Hepatocyte (in vitro differentiated cells): ENCODE results near the gene PTCD2. TPM values are rescaled to one million over a fixed set of nuclear protein-coding genes. Genes with fewer than 3 reads are reported as not detected.

Experiments used
- DNase-seq: peaks from one replicate; pipeline ENCODE4 v3.0.0-alpha.2; 2016; ENCODE audit warnings: low spot score
- H2AFZ ChIP-seq: fragments of 200-600 bp; sonication (generic); 2 replicates; pipeline ENCODE4 v1.6.0; 2016; ENCODE audit warnings: antibody characterized with exemption, mild to moderate bottlenecking
- H3K27ac ChIP-seq: fragments of 200-600 bp; sonication (generic); 2 replicates; pipeline ENCODE4 v1.5.1; 2016; ENCODE audit warnings: mild to moderate bottlenecking
- H3K27me3 ChIP-seq: fragments of 200-600 bp; sonication (generic); 2 replicates; pipeline ENCODE4 v1.6.1; 2016
- H3K36me3 ChIP-seq: fragments of 200-600 bp; sonication (generic); replicated peaks from 2 replicates; pipeline ENCODE4 v1.5.1; 2016; ENCODE audit warnings: low read depth; ENCODE audit not compliant: insufficient read depth
- H3K4me1 ChIP-seq: fragments of 200-600 bp; sonication (generic); 2 replicates; pipeline ENCODE4 v1.5.1; 2016; ENCODE audit warnings: mild to moderate bottlenecking, moderate library complexity; ENCODE audit not compliant: insufficient read depth
- H3K4me2 ChIP-seq: fragments of 200-600 bp; sonication (generic); 2 replicates; pipeline ENCODE4 v1.6.0; 2016
- H3K4me3 ChIP-seq: fragments of 200-600 bp; sonication (generic); 2 replicates; pipeline ENCODE4 v1.5.1; 2016; ENCODE audit warnings: mild to moderate bottlenecking
- H3K79me2 ChIP-seq: fragments of 200-600 bp; sonication (generic); 2 replicates; pipeline ENCODE4 v1.6.0; 2017; ENCODE audit warnings: mild to moderate bottlenecking
- H3K9me2 ChIP-seq: fragments of 200-600 bp; sonication (generic); replicated peaks from 2 replicates; pipeline ENCODE4 v1.6.0; 2017; ENCODE audit warnings: mild to moderate bottlenecking; ENCODE audit not compliant: insufficient read depth
- H3K9me3 ChIP-seq: fragments of 200-600 bp; sonication (generic); 2 replicates; pipeline ENCODE4 v1.5.1; 2016; ENCODE audit warnings: low read depth, mild to moderate bottlenecking
- H4K20me1 ChIP-seq: fragments of 200-600 bp; sonication (generic); 2 replicates; pipeline ENCODE4 v1.6.0; 2016; ENCODE audit warnings: mild to moderate bottlenecking; ENCODE audit not compliant: insufficient read depth, poor library complexity, severe bottlenecking
- CTCF ChIP-seq: fragments of 200-600 bp; sonication (generic); IDR thresholded peaks from 2 replicates; pipeline ENCODE4 v1.5.1; 2016; ENCODE audit warnings: antibody characterized with exemption, mild to moderate bottlenecking; ENCODE audit not compliant: poor library complexity
- EZH2 ChIP-seq: fragments of 200-600 bp; sonication (generic); IDR thresholded peaks from 2 replicates; pipeline ENCODE4 v1.6.1; 2016; ENCODE audit warnings: antibody characterized with exemption, mild to moderate bottlenecking, borderline replicate concordance
- EZH2phosphoT487 ChIP-seq: fragments of 200-600 bp; sonication (generic); IDR thresholded peaks from one replicate; pipeline ENCODE4 v1.6.1; 2018; ENCODE audit warnings: antibody characterized with exemption, mild to moderate bottlenecking, low read depth, moderate library complexity; ENCODE audit not compliant: unreplicated experiment, severe bottlenecking
- WGBS: methylation state at CpG from one replicate; pipeline ENCODE4 v1.1.6; 2016; ENCODE audit warnings: low lambda C conversion rate; ENCODE audit errors: missing lambda C conversion rate; 5-methylcytosine and 5-hydroxymethylcytosine counted together
- polyA plus RNA-seq: library from polyadenylated mRNA; unstranded; fragments of >200 nt; fragmentation: Nextera tagmentation; extraction: Ambion mirVana; gene quantifications from 2 replicates; pipeline ENCODE4 v1.2.1, GENCODE V29; 2016
- total RNA-seq: library from RNA; depleted of rRNA; stranded (reverse); fragments of >200 nt; gene quantifications from 2 replicates; pipeline ENCODE4 v1.2.3, GENCODE V29; 2014

Gene PTCD2
- total and polyA plus RNA-seq, 2 experiments from 2014 or later = 5.8 to 10.5 TPM

GRCh38 chr5:72301557-72301956 lies 18.6 kb upstream of the PTCD2 start:
- H3K27me3 ChIP-seq = no peaks in the 10 kb centered on the region
- H4K20me1 ChIP-seq = no peaks in the 10 kb centered on the region
- no peaks in the 10 kb centered on the region for H3K9me2 ChIP-seq
- H3K36me3 ChIP-seq = no peaks in the 10 kb centered on the region
- H3K4me2 ChIP-seq = no peak overlapping the region
- H3K79me2 ChIP-seq = peaks cover 78% of the 10 kb centered on the region
- H3K4me3 ChIP-seq = no peak overlapping the region
- no peak overlapping the region for H2AFZ ChIP-seq
- H3K27ac ChIP-seq = no peak overlapping the region
- DNase-seq = no peak
- 91% methylated on average over 6 of the region's 6 CpGs for whole genome bisulfite sequencing
- no peaks in the 10 kb centered on the region for H3K9me3 ChIP-seq
- TF ChIP-seq EZH2phosphoT487 (no peak), CTCF (no peak), EZH2 (no peak)
- H3K4me1 ChIP-seq = peaks cover 13% of the 10 kb centered on the region

GRCh38 chr5:72302171-72302570 lies 18.0 kb upstream of the PTCD2 start:
- 63% methylated on average over 3 of the region's 3 CpGs for WGBS
- peaks cover 84% of the 10 kb centered on the region for H3K79me2 ChIP-seq

GRCh38 chr5:72305194-72306142 lies 14.7 kb upstream of the PTCD2 start:
- Histone ChIP-seq H3K27me3 (no peaks in the 10 kb centered on the region), H2AFZ (no peak overlapping the region), H4K20me1 (no peaks in the 10 kb centered on the region), H3K9me2 (no peaks in the 10 kb centered on the region), H3K4me1 (peaks cover 22% of the 10 kb centered on the region), H3K9me3 (no peaks in the 10 kb centered on the region), H3K4me3 (no peak overlapping the region), H3K27ac (peak overlapping the region; percentile 32), H3K4me2 (no peak overlapping the region), H3K36me3 (no peaks in the 10 kb centered on the region), H3K79me2 (peaks cover 70% of the 10 kb centered on the region)
- 98% methylated on average over 2 of the region's 2 CpGs for WGBS
- DNase-seq = no peak
- TF ChIP-seq EZH2phosphoT487 (no peak), CTCF (no peak), EZH2 (no peak)

More at GRCh38 chr5:72302171-72302570, 18.0 kb upstream of the PTCD2 start:
- Histone ChIP-seq H3K4me1 (peaks cover 17% of the 10 kb centered on the region), H3K36me3 (no peaks in the 10 kb centered on the region), H2AFZ (no peak overlapping the region), H3K9me2 (no peaks in the 10 kb centered on the region), H3K4me3 (no peak overlapping the region), H4K20me1 (no peaks in the 10 kb centered on the region), H3K4me2 (no peak overlapping the region), H3K27ac (no peak overlapping the region), H3K27me3 (no peaks in the 10 kb centered on the region), H3K9me3 (no peaks in the 10 kb centered on the region)
- no peak for DNase-seq
- TF ChIP-seq EZH2 (no peak), CTCF (no peak), EZH2phosphoT487 (no peak)
